ENCODE measurements around the gene TEX48.

The TEX48 gene

DNA sequence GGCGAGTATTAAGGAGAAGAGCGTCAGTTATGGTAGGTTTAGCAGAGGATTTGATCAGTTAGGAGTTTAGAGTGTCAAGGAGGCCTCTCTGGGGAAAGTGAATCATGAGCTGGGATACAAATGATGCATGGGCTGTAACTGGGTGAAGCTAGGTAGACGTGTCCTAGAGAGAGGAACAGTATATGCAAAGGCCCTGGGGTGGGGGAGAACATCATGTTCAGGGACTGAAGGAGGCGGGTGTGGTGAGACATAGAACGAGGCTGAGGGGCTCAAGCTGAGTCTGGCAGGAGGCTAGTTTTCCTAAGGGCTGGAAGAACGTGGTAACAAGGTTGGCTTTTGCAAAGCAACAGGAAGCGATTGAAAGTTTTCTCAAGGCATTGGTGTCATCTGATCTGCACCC, 60.4 kb downstream of the TEX48 start:
- DNase-seq (ENCODE audit: low read depth) = no peak

DNA sequence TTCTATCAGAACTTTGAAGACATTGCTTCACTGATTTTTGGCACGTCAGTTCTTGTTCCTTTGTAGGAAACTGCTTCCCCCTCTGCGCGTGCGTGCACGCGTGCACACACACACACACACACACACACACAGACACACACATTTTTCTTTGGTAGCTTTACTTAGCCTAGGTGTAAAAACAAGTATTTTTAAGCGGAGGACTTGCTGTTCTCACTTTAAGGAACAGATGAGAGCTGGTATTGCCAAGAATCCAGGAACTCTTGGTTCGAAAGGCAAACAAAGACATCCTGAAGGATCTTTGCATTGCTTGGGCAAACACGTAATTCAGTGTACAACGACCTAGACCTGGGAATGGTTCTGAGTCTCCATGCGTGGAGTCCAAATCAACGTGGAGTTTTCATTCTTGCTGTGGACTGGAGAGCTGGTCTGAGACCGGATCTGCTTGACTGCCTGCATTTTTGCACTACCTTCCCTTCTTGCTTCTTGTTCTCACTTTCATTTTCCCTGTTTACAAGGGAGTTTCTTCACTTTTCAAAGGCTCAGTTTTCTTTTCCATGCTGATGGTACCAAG, 62.7 kb downstream of the TEX48 start:
- DNase-seq (ENCODE audit: low read depth) = no peak

DNA sequence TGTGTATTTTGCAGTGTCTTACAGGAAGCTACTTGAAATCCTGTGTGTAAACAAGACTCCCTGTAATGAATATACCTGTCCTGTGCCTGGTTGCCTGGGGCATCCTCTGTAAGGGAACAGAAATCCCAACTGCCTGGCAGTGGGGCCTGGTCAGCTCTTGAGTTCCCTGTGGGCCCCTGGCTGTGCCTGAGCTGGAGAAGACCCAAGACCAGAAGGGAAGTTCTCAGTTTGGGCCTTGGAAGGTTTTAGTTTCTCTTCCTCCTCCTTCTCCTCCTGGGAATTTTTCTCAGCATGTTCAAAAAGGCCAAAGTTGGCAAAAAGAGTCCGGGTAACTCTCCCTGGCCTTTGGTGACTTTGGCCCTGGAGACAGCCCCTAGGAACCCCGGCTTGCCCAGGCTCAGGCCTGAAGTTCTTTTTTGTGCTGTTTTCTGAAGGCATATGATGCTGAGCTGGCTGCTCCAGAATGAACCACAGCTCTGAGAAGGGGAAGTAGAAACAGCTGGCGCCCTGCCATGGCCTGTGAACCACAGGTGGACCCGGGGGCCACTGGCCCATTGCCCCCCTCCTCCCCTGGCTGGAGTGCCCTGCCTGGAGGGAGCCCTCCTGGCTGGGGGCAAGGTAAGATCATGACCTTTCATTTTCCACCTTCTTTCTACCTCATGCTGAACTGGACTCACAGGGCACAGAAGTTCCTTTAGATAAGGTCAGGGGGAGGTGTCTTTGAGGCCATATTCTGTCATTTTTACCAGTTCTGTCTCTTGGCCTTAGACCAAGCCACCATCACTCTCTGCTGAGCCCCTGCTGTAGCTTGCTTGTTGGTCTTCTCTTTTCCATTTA, 65.1 kb downstream of the TEX48 start:
- no peak for DNase-seq (ENCODE audit: low read depth)

All from stimulated activated CD8-positive, alpha-beta memory T cell treated with anti-CD3 and anti-CD28 coated beads, Interleukin-4, amount 100 ng/mL, for 24 hours (primary cell).